HCEC 1CT (cell line): Measurements from ENCODE around the gene DCP1B.

ENCODE experiments used
- DNase-seq: peaks from one replicate; pipeline ENCODE4 v3.0.0-alpha.2; 2017

DCP1B gene

DNA sequence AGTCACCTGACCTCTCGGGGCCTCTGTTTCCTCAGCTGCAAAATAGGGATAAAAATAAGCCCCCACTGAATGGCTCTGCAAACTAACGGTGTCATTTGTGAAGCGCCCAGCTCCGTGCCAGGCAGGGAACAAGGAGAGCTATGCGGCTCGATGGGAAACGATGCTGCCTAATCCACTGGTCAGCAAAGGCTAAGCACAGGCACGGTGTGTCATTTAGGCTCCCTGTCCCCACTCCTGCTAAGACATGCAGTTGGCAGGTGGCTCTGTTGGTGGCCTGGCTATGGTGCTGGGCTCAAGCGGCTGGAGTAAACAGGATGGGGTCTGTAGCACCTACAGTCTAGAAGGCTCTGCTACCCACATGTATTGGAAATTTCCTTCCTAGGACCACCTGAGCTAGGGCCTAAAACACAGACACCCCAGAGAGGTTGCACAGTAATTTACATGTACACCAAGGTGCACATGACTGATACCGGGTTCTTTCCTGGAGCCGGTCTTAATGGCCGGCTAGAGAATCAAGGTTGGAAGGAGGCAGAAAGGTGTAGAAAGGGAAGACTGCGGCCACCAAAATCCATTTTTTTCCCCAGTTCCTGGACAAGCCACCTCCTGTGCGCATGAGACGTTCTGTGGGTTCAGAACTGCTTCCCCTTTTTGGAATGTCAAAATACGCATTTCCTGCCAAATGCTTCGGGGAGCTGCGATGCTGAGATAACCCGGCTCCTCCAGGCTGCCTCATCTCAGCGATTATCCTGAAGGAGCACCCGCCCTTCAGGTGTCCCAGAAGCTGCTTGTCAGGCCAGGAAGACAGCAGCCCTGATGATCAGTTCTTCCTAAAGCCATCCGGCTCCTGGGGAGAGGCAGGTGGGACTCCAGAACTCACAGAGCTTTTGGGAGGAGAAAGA is 86.8 kb downstream of the DCP1B start:
- no peak for DNase-seq

DNA sequence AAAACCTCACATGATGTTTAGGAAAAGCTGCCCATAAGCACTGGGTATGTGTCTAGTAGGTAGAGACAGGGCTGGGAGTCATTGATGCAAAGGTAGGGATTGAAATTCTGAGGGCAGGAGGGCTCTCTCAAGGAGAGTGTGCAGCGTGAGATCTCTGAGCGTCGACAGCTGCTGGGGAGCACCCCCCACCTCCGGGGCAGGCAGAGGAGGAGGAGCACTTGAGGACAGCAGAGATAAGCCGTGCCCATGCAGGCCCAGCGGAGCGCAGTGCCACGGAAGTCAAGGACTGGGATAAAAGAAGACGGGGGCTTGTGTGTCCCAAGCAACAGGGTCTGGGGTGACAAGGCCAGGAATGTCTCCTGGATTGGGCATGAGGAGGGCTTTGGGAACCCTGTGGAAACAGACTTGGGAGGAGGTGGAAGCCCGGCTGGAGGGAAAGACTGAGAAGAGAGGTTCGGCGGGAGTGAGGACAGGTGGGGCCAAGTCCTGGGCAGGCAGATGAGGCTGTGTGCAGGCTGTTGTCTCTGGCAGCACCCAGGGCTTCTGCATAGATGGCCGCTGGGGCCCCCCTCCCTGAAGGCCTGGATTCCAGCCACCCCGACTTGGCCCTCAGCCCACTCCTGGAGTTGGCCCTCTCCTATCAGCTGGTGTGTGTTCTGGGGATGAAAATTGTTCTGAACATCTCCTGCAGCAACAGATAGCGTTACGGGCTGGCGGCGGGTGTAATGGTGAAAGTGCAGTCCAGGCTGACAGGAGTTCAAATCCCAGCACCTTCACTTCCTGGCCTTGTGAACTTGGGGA is 87.7 kb downstream of the DCP1B start:
- DNase-seq: no peak

DNA sequence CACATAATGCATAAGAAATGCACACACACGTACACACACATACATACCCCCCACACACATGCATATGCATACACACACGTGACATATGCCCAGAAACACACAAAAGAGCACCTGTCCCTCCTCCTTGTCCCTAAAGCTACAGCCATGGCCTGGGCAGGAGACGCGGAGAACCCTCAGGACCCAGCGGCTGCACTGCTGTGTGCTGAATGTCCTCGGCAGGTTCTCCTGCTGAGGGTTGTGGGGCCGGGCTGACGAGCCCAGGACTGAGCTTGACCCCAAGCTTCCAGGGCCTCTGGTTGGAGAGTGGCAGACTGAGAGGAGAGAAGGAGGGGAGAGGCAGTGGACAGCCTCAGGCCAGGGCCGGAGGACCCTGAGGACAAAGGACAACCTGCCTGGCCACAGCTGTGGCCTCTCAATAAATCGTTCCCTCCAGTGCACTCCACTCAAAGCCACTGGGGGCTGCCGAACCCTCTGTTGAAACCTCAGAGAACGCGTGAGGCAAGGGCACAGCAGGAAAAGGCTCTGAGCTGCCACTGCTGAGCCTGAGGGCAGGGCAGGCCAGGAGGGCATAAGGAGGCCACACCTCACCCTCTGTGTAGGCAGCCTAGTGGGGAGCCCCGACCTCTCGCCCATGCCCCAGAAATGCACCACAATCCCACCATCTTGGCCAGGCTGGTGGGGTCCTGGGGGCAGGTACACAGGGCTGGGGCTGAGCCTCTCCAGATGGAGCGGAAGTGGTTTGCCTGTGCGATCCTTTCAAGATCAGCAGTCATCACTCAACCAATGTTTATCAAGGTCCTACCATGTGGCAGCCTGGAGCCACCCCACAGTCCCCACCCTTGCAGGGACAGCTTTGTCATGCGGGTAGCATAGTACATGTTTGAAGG is 88.9 kb downstream of the DCP1B start:
- DNase-seq: no peak

DNA sequence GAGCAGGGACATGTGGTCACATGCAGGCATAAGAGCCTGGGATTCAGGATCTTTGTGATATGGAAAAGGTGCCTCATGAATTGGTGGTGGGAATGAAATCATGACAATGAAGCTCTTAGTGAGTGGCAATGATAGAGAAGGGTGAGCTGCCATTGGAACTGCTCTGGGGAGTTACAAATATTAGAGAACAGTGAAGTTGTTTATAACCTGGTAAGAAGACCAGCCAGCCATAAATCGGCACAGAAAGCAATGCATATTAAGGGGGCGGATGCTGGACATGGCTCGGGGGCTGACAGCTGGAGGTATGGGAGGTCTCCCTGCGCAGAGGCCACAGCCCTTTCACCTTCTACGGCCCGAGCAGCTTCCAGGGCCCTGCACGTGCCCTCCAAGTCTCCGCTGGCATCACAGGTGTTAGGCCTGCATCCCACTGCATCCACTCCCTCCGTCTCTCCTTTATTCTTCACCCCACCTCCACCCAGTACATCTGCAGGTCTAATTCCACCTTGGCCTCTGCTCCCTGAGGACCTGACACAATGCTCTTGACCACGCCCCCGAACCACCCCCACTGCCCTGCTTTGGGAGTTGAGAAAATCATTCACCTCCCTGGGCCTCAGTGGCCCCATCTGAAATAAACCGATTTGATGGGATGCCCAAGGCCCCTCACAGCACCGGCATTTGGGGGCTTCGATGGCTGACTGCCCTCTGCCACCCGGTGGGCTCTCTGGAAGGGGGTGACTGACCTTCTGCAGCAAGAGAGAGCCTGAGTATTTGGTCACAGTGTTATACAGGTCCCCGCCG is 89.9 kb downstream of the DCP1B start:
- DNase-seq: no peak

DNA sequence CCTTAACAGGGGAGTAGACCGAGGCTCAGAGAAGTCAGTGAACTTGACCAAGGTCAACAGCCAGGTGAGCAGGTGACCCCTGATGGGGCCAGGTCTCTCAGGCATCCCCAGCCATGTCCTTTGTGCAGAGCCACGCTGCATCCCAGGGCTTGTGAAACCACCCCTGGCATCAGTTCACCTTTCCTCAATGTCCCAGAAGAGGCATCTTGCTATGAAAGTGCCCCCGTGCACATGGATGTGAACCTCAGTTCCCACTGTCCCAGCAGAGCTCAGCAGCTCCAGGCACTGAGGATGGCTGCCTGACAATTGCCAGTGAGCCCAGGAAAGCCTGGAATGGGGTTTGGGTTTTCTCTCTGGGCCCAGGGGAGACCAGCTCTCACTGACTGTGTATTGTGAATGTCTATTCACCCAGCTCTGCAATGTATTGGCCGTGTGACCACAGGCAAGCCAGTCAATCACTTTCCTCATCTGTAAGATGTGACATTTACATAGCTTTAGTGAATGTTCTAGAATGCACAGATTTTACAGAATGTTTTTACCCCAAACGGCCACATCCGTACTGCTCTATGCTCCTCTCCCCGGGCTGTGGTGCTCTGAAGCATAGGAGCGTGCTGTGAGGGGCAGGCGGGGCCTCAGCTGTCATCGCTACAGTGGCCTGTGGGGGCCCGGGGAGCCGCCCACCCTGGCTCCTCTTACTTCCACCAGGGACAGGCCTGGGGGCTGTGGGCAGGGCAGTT is 90.7 kb downstream of the DCP1B start:
- no peak for DNase-seq

DNA sequence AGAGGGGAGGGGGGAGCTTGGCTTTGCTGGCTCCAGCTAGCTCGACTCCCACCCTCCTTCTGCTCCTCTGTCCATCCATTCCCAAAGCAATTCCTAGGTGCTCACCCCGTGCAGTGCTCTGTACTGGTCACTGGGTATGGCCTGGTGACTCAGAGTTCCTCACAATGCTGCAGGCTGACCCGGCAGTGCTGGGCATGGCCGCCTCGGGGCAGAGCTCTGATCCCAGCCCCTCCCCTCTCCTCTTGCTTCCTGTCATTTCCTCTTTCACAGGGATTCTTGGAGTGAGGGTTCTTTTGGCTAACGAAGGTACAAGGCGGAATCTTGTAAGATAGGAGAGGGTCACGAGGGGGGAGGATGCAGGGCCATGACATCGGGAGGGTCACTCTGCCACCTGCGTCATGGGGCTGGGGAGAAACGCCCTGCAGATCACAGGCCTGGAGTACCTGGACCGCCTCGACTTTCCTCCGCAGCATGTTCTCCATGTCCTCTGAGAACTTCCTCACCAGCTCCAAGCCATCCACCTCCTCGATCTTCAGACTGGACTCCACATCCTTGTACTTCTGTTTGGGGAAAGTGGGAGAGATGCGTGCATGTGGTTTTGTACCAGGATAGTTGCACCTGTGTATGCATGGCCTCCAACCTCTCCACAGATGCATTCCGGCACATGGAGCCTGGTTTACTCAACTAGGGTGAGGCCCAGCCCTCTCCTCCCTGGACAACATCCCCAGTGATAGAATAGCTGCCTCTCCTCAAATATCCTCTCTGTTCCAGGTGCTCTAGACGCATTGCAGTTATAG is 91.5 kb downstream of the DCP1B start:
- peak; percentile 44 for DNase-seq

DNA sequence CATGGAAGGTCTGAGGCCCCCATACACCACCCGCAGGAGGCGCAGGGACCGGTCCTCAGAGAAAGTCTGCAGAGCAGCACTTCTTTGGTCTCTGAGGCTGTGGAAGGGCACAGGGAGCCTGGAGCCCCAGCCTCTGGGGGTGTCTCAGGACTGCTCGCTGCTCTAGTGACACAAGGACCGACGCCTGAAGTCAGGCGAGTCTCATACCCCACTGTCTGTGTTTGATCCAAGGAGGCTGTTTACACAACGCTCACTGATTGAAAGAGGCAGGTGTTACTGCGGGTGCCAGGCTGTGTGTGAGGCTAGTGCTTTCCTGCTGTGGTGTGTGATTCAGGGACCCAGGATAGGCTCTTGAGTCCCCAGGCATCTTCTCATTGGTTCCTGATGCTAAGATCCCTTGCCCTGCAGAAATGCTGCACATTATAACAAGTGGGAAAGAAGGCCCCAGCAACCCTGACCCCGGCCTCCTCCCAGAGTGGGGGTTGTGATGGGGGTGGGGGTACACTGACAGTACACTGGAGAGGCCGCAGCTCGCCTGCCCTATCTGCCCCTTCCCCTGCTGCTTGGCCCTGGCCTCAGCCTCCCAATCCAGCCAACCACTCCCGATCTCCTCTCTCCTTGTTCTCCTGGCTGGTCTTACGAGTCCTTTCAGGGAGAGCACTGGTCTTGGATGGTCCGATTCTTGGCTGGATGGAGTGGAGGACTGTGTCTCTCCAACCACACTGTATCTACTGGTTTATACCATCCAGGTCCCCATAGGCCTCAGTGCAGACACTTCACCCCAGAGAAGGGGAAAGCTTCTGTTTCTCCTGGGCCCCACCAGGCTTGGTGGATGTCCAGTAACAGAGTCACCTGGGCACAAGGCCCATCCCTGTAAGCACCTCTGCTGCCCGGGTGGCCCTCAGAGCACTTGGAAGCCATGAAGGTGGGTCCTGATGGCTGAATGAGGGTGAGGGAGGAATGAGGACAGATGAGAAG is 92.4 kb downstream of the DCP1B start:
- DNase-seq: no peak

DNA sequence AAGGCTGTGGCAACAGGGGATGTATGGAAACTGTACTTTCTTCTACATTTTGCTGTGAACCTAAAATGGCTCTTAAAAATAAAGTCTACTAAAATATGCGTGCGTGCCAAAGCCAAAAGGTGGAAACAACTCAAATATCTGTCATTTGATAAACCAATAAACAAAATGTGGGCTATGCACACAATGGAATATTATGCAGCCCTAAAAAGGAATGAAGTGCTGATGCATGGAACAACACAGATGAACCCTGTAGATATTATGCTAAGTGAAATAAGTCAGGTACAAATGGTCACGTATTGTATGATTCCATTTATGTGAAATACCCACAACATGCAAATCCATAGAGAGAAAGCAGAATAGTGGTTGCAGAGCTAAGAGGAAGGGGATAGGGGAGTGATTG is 93.8 kb downstream of the DCP1B start:
- DNase-seq: no peak

DNA sequence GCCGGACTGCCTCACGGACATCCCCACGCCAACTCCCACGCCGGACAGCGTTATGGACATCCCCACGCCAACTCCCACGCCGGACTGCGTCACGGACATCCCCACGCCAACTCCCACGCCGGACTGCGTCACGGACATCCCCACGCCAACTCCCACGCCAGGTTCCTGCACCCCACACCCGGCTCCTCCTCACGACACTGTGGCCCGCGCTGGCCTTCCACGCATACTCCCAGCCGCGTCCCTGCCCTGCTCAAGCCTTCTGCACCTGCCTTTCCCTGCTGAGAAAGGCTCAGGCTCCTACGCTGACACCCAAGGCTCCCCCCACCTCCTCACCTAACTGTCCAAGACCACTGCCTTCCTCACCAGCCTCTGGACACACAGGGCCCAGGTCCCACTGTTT is 95.5 kb downstream of the DCP1B start:
- DNase-seq: no peak

DNA sequence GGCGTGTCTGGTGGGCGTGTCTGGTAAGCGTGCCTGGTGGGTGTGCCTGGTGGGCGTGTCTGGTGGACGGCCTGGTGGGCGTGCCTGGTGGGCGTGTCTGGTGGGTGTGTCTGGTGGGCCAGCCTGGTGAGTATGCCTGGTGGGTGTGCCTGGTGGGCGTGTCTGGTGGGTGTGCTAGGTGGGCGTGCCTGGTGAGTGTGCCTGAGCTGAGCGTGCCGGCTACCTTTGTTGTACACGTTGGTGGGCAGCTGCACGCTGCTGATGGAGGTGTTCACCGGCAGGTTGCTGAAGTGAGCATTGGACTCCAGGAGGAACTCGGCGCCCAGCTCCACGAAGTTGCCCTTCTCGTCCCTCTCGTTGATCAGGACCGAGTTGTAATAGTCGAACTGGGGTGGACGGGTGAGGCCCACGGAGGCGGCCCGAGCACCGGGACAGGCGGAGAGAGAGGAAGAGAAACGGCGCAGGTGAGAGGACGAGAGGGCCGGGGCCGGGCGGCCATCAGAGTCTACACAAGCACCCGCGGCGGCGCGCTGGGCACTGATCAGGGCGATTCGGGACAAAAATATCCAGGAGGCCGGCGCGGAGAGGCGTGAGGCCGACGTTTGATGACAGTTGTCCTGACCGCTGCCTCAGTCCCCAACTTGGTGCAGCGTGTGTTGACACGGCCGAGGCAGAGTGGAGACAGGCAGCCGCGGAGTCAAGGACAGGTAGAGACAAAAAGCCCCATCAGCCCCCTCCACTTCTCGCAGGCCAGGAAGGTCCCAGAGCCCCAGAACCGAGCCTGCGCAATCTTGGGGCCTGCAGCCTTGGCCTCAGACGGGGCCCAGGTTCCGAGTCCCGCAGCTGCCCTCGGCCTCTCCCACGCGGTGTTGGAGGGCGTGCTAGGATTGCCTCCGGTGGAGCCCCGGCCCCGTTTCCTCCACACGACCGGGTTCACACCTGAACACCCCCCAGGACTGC is 96.3 kb downstream of the DCP1B start:
- DNase-seq: no peak

DNA sequence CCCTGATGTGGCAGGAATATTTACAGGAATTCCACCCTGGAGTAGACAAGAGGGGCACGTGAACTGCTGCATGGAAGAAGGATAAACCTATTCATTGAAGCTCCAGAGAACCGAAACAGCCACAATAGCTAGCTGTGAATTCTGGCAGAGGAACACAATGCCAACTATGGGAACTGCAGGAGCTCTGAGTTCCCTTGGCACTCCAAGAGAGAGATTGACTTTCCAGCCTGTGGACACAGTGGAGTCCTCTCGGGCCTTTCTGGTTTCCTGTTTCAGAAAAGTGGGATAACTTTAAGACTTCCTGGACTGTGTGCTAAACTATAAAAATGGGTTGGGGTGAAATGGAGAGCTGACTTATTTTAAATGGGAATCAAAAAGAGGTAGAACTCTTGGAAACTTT is 97.7 kb downstream of the DCP1B start:
- DNase-seq: no peak

DNA sequence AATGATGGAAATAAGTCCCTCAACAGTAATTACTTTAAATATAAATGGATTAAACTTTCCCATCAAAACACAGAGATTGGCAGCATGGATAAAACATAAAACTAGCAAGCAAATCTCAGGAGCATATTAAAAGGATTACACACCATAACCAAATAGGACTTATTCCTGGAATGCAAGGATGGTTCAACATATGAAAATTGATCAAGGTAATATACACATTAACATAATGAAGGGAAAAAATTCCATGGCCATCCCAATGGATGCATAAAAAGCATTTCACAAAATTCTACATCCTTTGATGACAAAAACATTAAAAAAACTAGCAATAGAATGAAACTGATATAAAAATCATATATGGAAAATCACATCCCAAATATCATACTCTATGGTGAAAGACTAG is 99.4 kb downstream of the DCP1B start:
- no peak for DNase-seq

DNA sequence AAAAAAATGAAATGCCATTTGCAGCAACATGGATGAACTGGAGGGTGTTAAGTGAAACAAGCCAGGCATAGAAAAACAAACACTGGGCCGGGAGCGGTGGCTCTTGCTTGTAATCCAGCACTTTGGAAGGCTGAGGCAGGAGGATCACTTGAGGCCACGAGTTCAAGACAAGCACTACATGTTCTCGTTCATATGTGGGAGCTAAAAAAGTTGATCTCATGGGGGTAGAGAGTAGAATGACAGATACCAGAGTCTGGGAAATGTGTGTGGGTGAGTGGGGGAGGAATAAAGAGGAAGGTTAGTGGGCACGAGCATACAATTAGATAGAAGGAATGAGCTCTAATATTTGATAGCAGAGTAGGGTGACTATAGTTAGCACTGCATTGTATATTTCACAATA is 107.3 kb downstream of the DCP1B start:
- DNase-seq: no peak
